HEK293 (cell line): ENCODE results near the gene GGT5.

Experiments used
- BCL11B ChIP-seq: fragments of 450-650 bp; formaldehyde crosslinking; IDR thresholded peaks from 2 replicates; pipeline ENCODE4 v1.5.1; 2016; ENCODE audit warnings: low read depth, missing biosample characterization, missing genetic modification characterization
- BCL6B ChIP-seq: fragments of 450-650 bp; formaldehyde crosslinking; IDR thresholded peaks from 2 replicates; pipeline ENCODE4 v1.5.1; 2017; ENCODE audit warnings: missing biosample characterization, missing genetic modification characterization
- CTCF ChIP-seq: fragments of 450-650 bp; formaldehyde crosslinking; IDR thresholded peaks from 2 replicates; pipeline ENCODE4 v1.5.1; 2016; ENCODE audit warnings: missing biosample characterization, missing genetic modification characterization
- KLF10 ChIP-seq: fragments of 450-650 bp; IDR thresholded peaks from 2 replicates; pipeline ENCODE4 v1.5.1; 2018; ENCODE audit warnings: missing biosample characterization, mild to moderate bottlenecking, missing genetic modification characterization
- PRDM4 ChIP-seq: fragments of 450-650 bp; formaldehyde crosslinking; IDR thresholded peaks from 2 replicates; pipeline ENCODE4 v1.5.1; 2017; ENCODE audit warnings: missing biosample characterization, missing genetic modification characterization
- ZNF274 ChIP-seq, 2 experiments: fragments of 200-500 bp in 1 of 2; fragments of 450-650 bp in 1 of 2; sonication (Bioruptor generic) in 1 of 2; formaldehyde crosslinking in 1 of 2; IDR thresholded peaks; 2 replicates each; pipeline versions ENCODE4 v1.5.1 to v1.6.1; 2014 to 2016; ENCODE audit warnings: borderline replicate concordance in 1 of 2, inconsistent platforms in 1 of 2, low read length in 1 of 2, missing biosample characterization in 1 of 2, missing genetic modification characterization in 1 of 2
- ZNF354C ChIP-seq: fragments of 450-650 bp; formaldehyde crosslinking; IDR thresholded peaks from 2 replicates; pipeline ENCODE4 v1.5.1; 2016; ENCODE audit warnings: missing biosample characterization, missing genetic modification characterization, low read depth, borderline replicate concordance
- ZNF433 ChIP-seq: fragments of 450-650 bp; formaldehyde crosslinking; IDR thresholded peaks from 2 replicates; pipeline ENCODE4 v1.5.1; 2016; ENCODE audit warnings: missing biosample characterization, missing genetic modification characterization, low read depth
- ZNF561 ChIP-seq: fragments of 450-650 bp; IDR thresholded peaks from 2 replicates; pipeline ENCODE4 v1.5.1; 2018; ENCODE audit warnings: missing biosample characterization, missing genetic modification characterization, borderline replicate concordance
- ZNF629 ChIP-seq: fragments of 450-650 bp; formaldehyde crosslinking; IDR thresholded peaks from 2 replicates; pipeline ENCODE4 v1.5.1; 2017; ENCODE audit warnings: missing biosample characterization, missing genetic modification characterization
- ZNF660 ChIP-seq: fragments of 450-650 bp; IDR thresholded peaks from 2 replicates; pipeline ENCODE4 v1.5.1; 2018; ENCODE audit warnings: missing biosample characterization, mild to moderate bottlenecking, missing genetic modification characterization

GRCh38 chr22:24183321-24184031, 61.4 kb downstream of the GGT5 start:
- TF ChIP-seq ZNF660: no peak
- TF ChIP-seq CTCF (tag by site-specific recombination): no peak
- no peak for TF ChIP-seq BCL11B
- TF ChIP-seq ZNF433: no peak
- no peak for TF ChIP-seq KLF10 (tag by site-specific recombination)
- no peak for TF ChIP-seq ZNF274 (IDR thresholded peaks at IDR 0.05; ENCODE audit: low read length)
- no peak for TF ChIP-seq ZNF274 (tag by site-specific recombination; IDR thresholded peaks at IDR 0.05; ENCODE audit: borderline replicate concordance)
- TF ChIP-seq BCL6B: no peak
- TF ChIP-seq ZNF629 (tag by site-specific recombination): no peak
- TF ChIP-seq ZNF561 (tag by site-specific recombination): no peak
- TF ChIP-seq PRDM4: no peak
- TF ChIP-seq ZNF354C: no peak
